Islet of Langerhans (tissue), 1 donor: ENCODE data around the gene IGF1R.
"Not testable (repeated sequence)": the region's sequence is repeated elsewhere in the genome, so short reads cannot be mapped to it uniquely, and the experiment has no call there.

Experiments
- FAIRE-seq: peaks from one replicate; lab custom pipeline; 2011; peaks lifted over from hg19 to GRCh38; lab: Jason Lieb, UNC

Gene IGF1R

GRCh38 chr15:99002226-99002625 is 353.9 kb downstream of the IGF1R start:
- no peak for FAIRE-seq

GRCh38 chr15:99003317-99003716 is 355.0 kb downstream of the IGF1R start:
- FAIRE-seq = not testable (repeated sequence)

GRCh38 chr15:99004998-99005974 is 356.9 kb downstream of the IGF1R start:
- not testable (repeated sequence) for FAIRE-seq

- no peak for FAIRE-seq
Measured at GRCh38 chr15:99006146-99006545, 357.8 kb downstream of the IGF1R start.

GRCh38 chr15:99006904-99007495 is 358.7 kb downstream of the IGF1R start:
- FAIRE-seq = no peak

- FAIRE-seq = no peak
Measured at GRCh38 chr15:99009741-99010330, 361.5 kb downstream of the IGF1R start.

GRCh38 chr15:99010768-99011167 is 362.4 kb downstream of the IGF1R start:
- no peak for FAIRE-seq
